ENCODE data around the gene HLCS.
"Not testable (repeated sequence)": the region's sequence is repeated elsewhere in the genome, so short reads cannot be mapped to it uniquely, and the experiment has no call there.

Gene HLCS

GRCh38 chr21:37001441-37001840, 35.0 kb upstream of the HLCS start:
- no peak overlapping the region for H3K4me2 ChIP-seq (ENCODE audit: low read depth, low read length, poor library complexity, severe bottlenecking)
- no peaks in the 10 kb centered on the region for H3K9me3 ChIP-seq (ENCODE audit: insufficient read depth, low read length)
- no peaks in the 10 kb centered on the region for H3K36me3 ChIP-seq (ENCODE audit: low read length)
- H4K20me1 ChIP-seq (ENCODE audit: low read depth, low read length): no peaks in the 10 kb centered on the region
- no peak overlapping the region for H3K4me3 ChIP-seq (ENCODE audit: insufficient read depth, low read length, poor library complexity, severe bottlenecking)
- H3K9ac ChIP-seq (ENCODE audit: low read length): no peak overlapping the region
- H2AFZ ChIP-seq (ENCODE audit: low read depth, low read length, severe bottlenecking): no peak overlapping the region
- H3K27ac ChIP-seq (ENCODE audit: low read depth, low read length): no peak overlapping the region
- no peaks in the 10 kb centered on the region for H3K27me3 ChIP-seq (ENCODE audit: low read length)
- H3F3A ChIP-seq (ENCODE audit: insufficient read depth): no peaks in the 10 kb centered on the region
- TF ChIP-seq EZH2phosphoT487 (conservative IDR thresholded peaks at IDR 0.05; ENCODE audit: low read length): no peak
- no peak for TF ChIP-seq CTCF (IDR thresholded peaks at IDR 0.05; ENCODE audit: insufficient read depth, low read length, poor library complexity, severe bottlenecking)
- H3K9me2 ChIP-seq (replicated peaks; ENCODE audit: insufficient read depth, low read length): no peaks in the 10 kb centered on the region
- no peaks in the 10 kb centered on the region for H3K79me2 ChIP-seq (ENCODE audit: insufficient read depth, low read length)

- Histone ChIP-seq H3K27ac (ENCODE audit: low read depth, low read length) (no peak overlapping the region), H3K9ac (ENCODE audit: low read length) (no peak overlapping the region), H3K4me2 (ENCODE audit: low read depth, low read length, poor library complexity, severe bottlenecking) (no peak overlapping the region), H3K36me3 (ENCODE audit: low read length) (no peaks in the 10 kb centered on the region), H3K4me3 (ENCODE audit: insufficient read depth, low read length, poor library complexity, severe bottlenecking) (no peak overlapping the region), H3F3A (ENCODE audit: insufficient read depth) (no peaks in the 10 kb centered on the region), H3K79me2 (ENCODE audit: insufficient read depth, low read length) (no peaks in the 10 kb centered on the region), H3K9me2 (replicated peaks; ENCODE audit: insufficient read depth, low read length) (no peaks in the 10 kb centered on the region), H4K20me1 (ENCODE audit: low read depth, low read length) (no peaks in the 10 kb centered on the region), H3K27me3 (ENCODE audit: low read length) (no peaks in the 10 kb centered on the region), H3K9me3 (ENCODE audit: insufficient read depth, low read length) (no peaks in the 10 kb centered on the region), H2AFZ (ENCODE audit: low read depth, low read length, severe bottlenecking) (no peak overlapping the region)
- TF ChIP-seq CTCF (IDR thresholded peaks at IDR 0.05; ENCODE audit: insufficient read depth, low read length, poor library complexity, severe bottlenecking) (no peak), EZH2phosphoT487 (conservative IDR thresholded peaks at IDR 0.05; ENCODE audit: low read length) (no peak)
These were observed 33.9 kb upstream of the HLCS start for GRCh38 chr21:37000381-37000780.

GRCh38 chr21:36999131-36999898, 32.8 kb upstream of the HLCS start:
- Histone ChIP-seq H3K9me3 (ENCODE audit: insufficient read depth, low read length) (no peaks in the 10 kb centered on the region), H3K9ac (ENCODE audit: low read length) (no peak overlapping the region), H3F3A (ENCODE audit: insufficient read depth) (no peaks in the 10 kb centered on the region), H4K20me1 (ENCODE audit: low read depth, low read length) (no peaks in the 10 kb centered on the region), H3K9me2 (replicated peaks; ENCODE audit: insufficient read depth, low read length) (no peaks in the 10 kb centered on the region), H2AFZ (ENCODE audit: low read depth, low read length, severe bottlenecking) (no peak overlapping the region), H3K27ac (ENCODE audit: low read depth, low read length) (no peak overlapping the region), H3K4me2 (ENCODE audit: low read depth, low read length, poor library complexity, severe bottlenecking) (no peak overlapping the region), H3K79me2 (ENCODE audit: insufficient read depth, low read length) (no peaks in the 10 kb centered on the region), H3K4me3 (ENCODE audit: insufficient read depth, low read length, poor library complexity, severe bottlenecking) (no peak overlapping the region), H3K36me3 (ENCODE audit: low read length) (no peaks in the 10 kb centered on the region), H3K27me3 (ENCODE audit: low read length) (no peaks in the 10 kb centered on the region)
- TF ChIP-seq CTCF (IDR thresholded peaks at IDR 0.05; ENCODE audit: insufficient read depth, low read length, poor library complexity, severe bottlenecking) (no peak), EZH2phosphoT487 (conservative IDR thresholded peaks at IDR 0.05; ENCODE audit: low read length) (no peak)

- H2AFZ ChIP-seq (ENCODE audit: low read depth, low read length, severe bottlenecking); H3K9me2 ChIP-seq (replicated peaks; ENCODE audit: insufficient read depth, low read length); H3K36me3 ChIP-seq (ENCODE audit: low read length); H3K27me3 ChIP-seq (ENCODE audit: low read length); H3K4me2 ChIP-seq (ENCODE audit: low read depth, low read length, poor library complexity, severe bottlenecking); H4K20me1 ChIP-seq (ENCODE audit: low read depth, low read length); H3K79me2 ChIP-seq (ENCODE audit: insufficient read depth, low read length); H3K27ac ChIP-seq (ENCODE audit: low read depth, low read length); H3F3A ChIP-seq (ENCODE audit: insufficient read depth); H3K4me3 ChIP-seq (ENCODE audit: insufficient read depth, low read length, poor library complexity, severe bottlenecking); H3K9me3 ChIP-seq (ENCODE audit: insufficient read depth, low read length); H3K9ac ChIP-seq (ENCODE audit: low read length): not testable (repeated sequence)
These were observed 28.8 kb upstream of the HLCS start for GRCh38 chr21:36995285-36995684.

Data from SU-DHL-6 (cell line).